KG1 (cell line): ENCODE results near the gene GYPE.
"Not testable (repeated sequence)": the region's sequence is repeated elsewhere in the genome, so short reads cannot be mapped to it uniquely, and the experiment has no call there.

Experiments
- DNase-seq: peaks from one replicate; lab custom pipeline; 2025; lab: John Stamatoyannopoulos, UW

GYPE gene

GRCh38 chr4:143905440-143905839, at the start of gene GYPE:
Gene GYPE, minus strand, starts transcription at chr4:143905559. Its CDS starts 52 bp downstream, at chr4:143905507.
- not testable (repeated sequence) for DNase-seq

GRCh38 chr4:143951458-143951972, 46.2 kb upstream of the GYPE start:
- DNase-seq, result not testable (repeated sequence)

GRCh38 chr4:143950967-143951366, 45.6 kb upstream of the GYPE start:
- not testable (repeated sequence) for DNase-seq

DNA sequence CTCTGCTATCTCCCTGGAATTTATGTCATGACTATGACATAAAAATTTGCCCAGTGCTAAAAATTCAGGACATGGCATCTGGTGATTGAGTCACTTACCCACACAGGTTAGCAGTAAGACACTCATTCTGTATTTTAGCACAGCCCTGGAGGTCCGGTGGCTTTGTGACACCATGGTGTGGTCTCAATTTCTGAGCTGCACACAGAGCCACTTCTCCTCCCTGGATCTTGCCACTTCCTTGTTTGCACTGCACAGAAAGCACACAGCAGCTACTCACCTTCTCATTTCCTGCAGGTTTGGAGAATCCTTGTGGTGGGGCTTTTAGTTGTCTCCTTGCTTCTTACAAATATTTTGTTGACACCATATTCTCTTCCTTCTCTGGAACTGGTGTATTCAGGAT, 44.8 kb upstream of the GYPE start:
- DNase-seq, result not testable (repeated sequence)

DNA sequence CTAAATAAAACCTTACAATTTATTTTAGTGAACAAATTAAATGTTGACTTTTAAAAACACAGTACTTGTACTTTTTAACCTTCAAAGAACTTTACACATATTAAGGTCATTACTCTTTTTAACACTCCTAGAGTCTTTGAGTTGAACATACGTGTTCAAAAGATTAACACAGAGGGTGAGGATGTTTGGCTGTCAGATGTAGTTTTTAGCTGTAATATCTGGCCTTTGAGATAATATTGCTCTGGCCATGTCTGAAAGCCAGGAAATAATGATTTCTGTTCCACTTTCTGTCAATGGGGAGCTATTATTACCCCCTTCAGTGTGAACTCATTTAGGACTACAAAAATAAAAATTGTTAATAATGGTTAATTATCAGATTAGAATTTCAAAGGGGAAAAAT, 42.1 kb upstream of the GYPE start:
- not testable (repeated sequence) for DNase-seq

- DNase-seq, result not testable (repeated sequence)
Measured at GRCh38 chr4:143940708-143941107, 35.3 kb upstream of the GYPE start.

DNA sequence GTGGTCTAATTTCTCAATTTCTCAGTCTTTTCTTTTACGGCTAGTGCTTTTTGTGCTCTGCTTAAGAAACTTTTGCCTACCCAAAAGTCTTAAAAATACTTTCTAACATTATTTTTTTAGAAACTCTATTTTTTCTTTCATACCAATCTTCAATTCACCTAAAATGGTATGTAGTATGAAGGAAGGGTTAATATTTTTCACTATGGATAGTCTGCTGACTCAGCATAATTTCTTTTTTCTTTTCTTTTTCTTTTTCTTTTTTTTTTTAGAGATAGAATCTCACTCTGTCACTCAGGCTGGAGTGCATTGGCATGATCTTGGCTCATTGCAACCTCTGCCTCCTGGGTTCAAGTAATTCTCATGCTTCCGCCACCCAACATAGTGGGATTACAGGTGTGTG, 34.2 kb upstream of the GYPE start:
- DNase-seq, result no peak

DNA sequence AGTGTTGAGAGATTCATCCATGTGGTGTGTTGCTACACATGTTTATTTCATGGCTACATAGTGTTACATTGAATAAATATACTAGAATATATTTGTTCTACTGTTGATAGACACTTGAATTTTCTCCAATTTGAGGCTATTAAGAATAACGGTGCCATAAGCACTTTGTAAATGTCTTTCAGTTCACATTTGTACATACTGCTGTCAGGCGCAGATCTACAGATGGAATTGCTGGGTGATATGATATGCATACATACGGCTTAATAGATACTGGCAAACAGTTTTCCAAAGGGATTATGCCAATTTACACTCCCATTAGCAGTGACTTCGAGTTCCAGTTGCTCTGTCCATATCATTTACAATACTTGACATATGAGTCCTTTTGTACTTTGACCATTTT, 33.5 kb upstream of the GYPE start:
- DNase-seq, result not testable (repeated sequence)

DNA sequence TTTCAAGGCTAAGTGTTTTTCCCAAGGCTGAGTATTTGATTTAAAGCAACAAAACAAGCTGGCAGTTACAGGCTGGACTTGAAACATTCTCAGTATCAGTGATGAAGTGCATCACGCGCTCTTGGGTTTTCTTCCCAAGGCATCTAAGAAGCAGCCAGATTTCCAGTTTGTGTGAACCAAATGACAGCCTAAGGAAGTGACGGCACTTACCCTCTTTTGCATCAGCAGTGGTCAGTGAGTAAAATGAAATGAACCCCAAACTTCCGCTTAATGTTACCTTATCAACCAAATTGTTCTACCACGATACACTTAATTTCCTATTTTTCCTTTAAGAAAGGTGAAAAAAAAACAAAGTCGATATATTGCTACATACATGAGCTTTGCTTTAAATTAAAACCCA, 15.8 kb upstream of the GYPE start:
- DNase-seq, result no peak

- not testable (repeated sequence) for DNase-seq
Measured at GRCh38 chr4:143916485-143916884, 11.1 kb upstream of the GYPE start.

- not testable (repeated sequence) for DNase-seq
Measured at GRCh38 chr4:143912478-143912877, 7.1 kb upstream of the GYPE start.

DNA sequence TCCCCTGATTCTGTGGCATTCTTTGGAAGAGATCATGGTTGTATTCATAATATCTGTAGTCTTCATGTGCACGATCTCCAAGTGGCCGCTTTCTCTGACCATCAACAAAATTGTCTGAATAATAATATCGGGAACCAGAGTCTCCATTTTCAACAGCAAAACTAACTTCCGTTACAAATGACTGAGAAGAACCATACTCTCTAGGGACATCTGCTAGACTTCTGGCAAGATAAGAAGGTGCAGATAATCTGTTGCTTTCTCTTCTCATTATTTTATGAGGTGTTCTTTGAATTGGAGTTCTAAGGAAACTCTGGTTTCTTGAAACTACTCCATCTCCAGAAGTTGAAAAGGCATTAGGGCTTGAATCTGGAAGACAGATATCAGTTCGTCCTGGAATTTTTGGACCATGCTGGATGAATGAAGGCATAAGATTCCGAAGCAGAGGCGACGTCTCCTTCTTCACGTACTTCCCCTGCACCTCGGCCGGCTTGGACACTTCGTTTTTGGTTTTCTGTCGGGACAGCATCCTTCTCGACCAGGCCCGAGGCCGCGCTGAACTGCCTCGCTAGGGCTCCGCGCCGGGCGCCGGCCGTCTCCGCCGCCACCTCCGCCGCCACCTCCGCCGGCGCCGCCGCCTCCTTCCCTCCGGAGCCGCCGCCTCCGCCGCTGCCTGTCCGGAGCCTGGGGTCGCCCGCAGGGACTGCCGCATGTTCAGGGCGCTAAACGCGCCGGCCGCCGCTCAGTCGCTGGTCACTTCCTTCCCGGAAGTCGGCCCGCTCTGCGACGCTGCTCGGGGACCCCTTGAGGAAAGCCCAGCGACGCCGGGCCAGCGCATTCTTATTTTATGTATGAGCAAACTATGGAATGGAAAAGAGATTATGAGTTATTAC, 6.4 kb upstream of the GYPE start:
- DNase-seq, result not testable (repeated sequence)

DNA sequence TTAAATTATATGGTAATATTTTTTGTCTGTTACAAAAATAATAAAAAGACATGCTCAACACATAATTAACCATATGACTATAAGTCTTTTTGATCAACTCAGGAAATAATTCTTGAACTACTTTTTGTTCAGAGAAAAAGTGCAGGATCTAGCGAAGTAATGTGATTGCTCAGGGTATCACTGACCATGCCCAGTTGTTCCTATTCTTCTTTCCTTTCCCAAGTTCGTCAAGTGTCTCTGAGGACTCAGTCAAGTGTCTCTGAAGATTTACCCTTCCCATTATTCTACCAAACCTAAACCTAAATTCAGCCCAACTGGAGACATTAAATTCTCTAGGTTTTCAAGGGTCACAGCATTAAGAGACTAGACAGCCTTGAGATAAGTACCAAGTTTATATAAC, 5.5 kb upstream of the GYPE start:
- not testable (repeated sequence) for DNase-seq

DNA sequence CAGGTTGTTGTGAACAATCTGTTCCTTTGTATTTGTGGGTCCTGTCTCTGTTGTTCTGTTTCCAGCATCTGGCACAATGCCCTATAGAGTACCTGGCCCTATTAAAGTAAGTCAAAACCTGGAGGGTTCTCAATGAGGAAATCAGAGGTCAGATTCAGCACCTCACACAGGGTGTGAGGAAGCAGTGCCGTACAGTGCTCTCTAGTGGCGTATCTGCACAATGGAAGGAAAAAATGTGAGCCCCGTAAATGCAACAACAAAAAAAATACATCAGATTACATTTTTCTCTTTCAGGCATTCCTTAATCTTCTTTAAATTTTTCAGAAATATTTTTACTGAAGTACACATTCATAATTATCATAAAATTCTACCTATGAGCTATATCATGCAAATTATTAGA, 2.5 kb upstream of the GYPE start:
- DNase-seq, result not testable (repeated sequence)

- DNase-seq, result not testable (repeated sequence)
Measured at GRCh38 chr4:143904431-143904830, 928 bp downstream of the GYPE start.

- DNase-seq, result not testable (repeated sequence)
Measured at GRCh38 chr4:143890323-143890722, 15.0 kb downstream of the GYPE start.

DNA sequence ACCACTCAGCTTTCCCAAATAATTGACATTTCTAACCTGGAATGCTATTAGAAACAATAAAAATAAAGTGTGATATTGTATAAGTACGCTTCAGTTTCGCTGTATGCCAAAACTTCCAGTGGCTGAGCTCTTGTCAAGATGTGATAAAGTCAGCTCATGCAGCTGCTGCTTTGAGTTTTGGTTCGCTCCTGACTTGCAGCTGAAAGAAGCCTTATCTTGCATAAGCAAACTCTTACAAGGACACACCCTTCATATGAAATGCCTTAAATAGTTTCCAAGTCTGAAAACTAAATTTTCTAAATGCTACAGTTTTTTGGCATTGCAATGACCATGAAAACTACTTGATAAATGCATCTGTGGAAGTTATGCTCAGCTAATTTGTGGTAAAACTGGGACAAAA, 17.2 kb downstream of the GYPE start:
- DNase-seq, result not testable (repeated sequence)

DNA sequence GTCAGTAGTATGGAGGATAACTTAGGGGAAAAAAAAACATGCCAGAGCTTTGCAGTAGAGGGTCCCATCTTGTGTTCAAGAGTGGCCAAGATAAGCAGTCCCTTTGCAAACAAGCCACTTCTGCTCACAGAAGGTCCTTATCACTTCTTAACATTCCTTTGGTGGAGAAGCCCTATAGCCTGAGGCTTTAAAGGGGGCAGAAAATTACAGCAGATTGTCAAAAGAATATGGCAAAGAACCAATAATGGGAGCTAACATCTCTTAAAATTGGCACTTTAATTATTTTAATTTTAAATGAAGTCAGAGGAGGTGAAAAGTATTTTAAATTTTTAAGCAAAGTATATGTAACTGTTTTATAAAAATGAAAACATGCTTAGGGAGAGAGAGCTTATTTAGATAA, 20.4 kb downstream of the GYPE start:
- not testable (repeated sequence) for DNase-seq

DNA sequence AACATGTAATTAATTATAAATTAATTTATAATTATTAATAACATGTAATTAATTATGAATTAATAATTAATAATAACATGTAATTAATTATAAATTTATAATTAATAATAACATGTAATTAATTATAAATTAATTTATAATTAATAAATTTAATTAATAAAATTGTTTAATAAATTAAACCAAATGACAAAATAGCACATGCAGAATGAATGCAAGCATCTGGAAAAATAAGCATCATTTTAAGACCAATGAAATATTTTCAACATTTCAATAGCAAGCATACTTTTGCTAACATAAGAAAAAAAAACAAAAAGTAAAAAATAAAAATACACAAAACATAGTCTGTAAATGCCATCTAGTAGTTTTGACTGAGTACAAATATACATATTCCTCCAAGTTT, 21.8 kb downstream of the GYPE start:
- DNase-seq, result no peak

DNA sequence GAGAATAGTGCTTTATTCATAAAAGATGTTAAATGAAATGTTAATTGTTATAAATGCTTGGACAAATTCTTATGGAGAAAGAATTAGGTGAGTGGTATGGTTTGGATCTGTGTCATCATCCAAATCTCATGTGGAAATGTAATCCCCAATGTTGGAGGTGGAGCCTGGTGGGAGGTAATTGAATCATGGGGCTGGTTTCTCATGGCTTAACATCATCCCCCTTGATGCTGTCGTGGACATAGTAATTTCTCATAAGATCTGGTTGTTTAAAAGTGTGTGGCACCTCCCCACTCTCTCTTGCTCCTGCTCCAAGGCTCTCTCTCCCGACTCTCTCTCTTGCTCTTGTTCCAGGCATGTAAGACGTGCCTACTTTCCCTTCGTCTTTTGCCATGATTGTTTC, 22.5 kb downstream of the GYPE start:
- no peak for DNase-seq

DNA sequence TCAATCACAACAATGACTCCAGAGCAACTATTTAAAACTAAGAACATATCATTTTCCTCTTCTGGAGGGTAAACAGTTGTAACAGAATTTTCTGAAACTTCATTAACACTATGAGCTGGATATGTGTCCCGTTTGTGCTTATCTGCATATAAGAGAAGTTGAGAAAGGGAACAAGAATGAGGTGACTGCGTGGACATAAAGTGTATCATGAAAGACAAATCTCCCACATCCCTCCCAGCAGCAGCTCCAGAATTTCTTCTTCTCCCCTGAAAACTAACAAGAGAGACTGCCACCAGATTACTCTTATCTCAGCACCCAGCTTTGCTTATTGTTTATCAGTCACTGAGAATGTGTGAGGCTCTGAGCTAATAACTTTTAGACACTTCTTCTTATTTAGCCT, 25.8 kb downstream of the GYPE start:
- not testable (repeated sequence) for DNase-seq

- not testable (repeated sequence) for DNase-seq
Measured at GRCh38 chr4:143875357-143875756, 30.0 kb downstream of the GYPE start.

DNA sequence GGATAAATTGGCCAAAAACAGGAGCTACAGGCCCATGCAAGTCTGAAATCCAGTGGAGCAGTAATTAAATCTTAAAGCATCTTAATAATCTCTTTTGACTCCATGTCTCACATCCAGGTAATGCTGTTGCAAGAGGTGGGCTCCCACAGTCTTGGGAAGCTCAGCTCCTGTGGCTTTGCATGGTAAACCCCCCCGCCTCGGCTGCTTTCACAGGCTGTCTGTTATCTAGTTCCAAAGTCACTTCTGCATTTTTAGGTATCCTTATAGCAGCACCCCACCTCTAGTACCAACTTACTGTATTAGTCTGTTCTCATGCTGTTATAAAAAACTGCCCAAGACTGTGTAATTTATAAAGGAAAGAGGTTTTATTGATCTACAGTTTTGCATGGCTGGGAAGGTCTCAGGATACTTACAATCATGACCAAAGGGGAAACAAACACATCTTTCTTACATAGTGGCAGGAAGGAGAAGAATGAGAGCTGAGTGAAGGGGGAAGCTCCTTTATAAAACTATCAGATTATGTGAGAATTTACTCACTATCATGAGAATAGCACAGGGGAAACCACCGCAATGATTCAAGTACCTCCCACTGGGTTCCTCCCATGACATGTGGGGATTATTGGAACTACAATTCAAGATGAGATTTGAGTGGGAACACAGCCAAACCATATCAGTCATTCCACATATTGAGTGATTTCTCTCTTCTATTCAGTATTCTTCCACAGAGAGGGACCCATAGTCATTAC, 34.7 kb downstream of the GYPE start:
- DNase-seq, result not testable (repeated sequence)
